NCI-H1105 treated with DMSO at 0.1 percent for 48 hours (cell line): ENCODE measurements around the gene KCMF1.

Experiments used
- DNase-seq: peaks from one replicate; lab custom pipeline; 2025; lab: John Stamatoyannopoulos, UW

The KCMF1 gene

GRCh38 chr2:84956334-84957297 is 14.3 kb upstream of the KCMF1 start:
- DNase-seq = no peak

- no peak for DNase-seq
These were observed 13.2 kb upstream of the KCMF1 start for GRCh38 chr2:84957771-84958134.

GRCh38 chr2:84958135-84959059 is 12.6 kb upstream of the KCMF1 start:
- DNase-seq = peak; percentile 94

GRCh38 chr2:84959095-84959565 is 11.8 kb upstream of the KCMF1 start:
- DNase-seq = no peak

- peak; percentile 13 for DNase-seq
These were observed 11.1 kb upstream of the KCMF1 start for GRCh38 chr2:84959566-84960506.

GRCh38 chr2:84962917-84963316 is 8.0 kb upstream of the KCMF1 start:
- no peak for DNase-seq

- DNase-seq = no peak
These were observed 7.7 kb upstream of the KCMF1 start for GRCh38 chr2:84963323-84963691.

GRCh38 chr2:84963692-84964405 is 7.1 kb upstream of the KCMF1 start:
- no peak for DNase-seq

GRCh38 chr2:84964406-84965191 is 6.4 kb upstream of the KCMF1 start:
- DNase-seq = no peak

- no peak for DNase-seq
These were observed 5.8 kb upstream of the KCMF1 start for GRCh38 chr2:84965192-84965516.

- no peak for DNase-seq
These were observed 5.1 kb upstream of the KCMF1 start for GRCh38 chr2:84965827-84966226.

- no peak for DNase-seq
These were observed 4.2 kb upstream of the KCMF1 start for GRCh38 chr2:84966731-84967130.

- no peak for DNase-seq
These were observed 1.3 kb upstream of the KCMF1 start for GRCh38 chr2:84969511-84970209.

- peak; percentile 51 for DNase-seq
These were observed 622 bp upstream of the KCMF1 start for GRCh38 chr2:84970210-84970867.

GRCh38 chr2:84971510-84972206 is 697 bp downstream of the KCMF1 start:
- peak; percentile 37 for DNase-seq

- peak; percentile 37 for DNase-seq
These were observed 1.3 kb downstream of the KCMF1 start for GRCh38 chr2:84972207-84972783.

GRCh38 chr2:84972932-84973331 is 2.0 kb downstream of the KCMF1 start:
- no peak for DNase-seq
